GM12873 (cell line): ENCODE results near the gene CYP4F11.

Experiments
- TF ChIP-seq, protein P1 (sequence below): IDR thresholded peaks from 2 replicates; pipeline ENCODE4 v1.5.1; 2012; ENCODE audit warnings: low read depth, mild to moderate bottlenecking, moderate library complexity, low read length, control low read depth; ENCODE audit not compliant: insufficient read depth; ENCODE audit errors: missing control alignments

Gene CYP4F11

DNA sequence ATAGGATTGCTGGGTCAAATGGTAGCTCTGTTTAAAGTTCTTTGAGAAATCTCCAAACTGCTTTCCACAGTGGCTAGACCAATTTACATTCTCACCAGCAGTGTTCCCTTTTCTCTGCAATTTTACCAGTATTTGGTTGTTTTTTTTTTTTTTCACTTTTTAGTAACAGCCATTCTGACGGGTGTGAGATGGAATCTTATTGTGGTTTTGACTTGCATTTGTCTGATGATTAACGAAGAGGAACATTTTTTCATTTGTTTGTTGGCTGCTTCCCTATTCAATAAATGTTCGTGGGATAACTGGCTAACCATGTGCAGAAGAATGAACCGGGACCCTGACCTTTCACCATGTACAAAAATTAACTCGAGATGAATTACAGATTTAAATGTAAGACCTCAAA is 67.7 kb downstream of the CYP4F11 start:
- TF ChIP-seq, protein P1, sequence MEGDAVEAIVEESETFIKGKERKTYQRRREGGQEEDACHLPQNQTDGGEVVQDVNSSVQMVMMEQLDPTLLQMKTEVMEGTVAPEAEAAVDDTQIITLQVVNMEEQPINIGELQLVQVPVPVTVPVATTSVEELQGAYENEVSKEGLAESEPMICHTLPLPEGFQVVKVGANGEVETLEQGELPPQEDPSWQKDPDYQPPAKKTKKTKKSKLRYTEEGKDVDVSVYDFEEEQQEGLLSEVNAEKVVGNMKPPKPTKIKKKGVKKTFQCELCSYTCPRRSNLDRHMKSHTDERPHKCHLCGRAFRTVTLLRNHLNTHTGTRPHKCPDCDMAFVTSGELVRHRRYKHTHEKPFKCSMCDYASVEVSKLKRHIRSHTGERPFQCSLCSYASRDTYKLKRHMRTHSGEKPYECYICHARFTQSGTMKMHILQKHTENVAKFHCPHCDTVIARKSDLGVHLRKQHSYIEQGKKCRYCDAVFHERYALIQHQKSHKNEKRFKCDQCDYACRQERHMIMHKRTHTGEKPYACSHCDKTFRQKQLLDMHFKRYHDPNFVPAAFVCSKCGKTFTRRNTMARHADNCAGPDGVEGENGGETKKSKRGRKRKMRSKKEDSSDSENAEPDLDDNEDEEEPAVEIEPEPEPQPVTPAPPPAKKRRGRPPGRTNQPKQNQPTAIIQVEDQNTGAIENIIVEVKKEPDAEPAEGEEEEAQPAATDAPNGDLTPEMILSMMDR = no peak

- TF ChIP-seq, protein P1 = no peak
These were observed 69.5 kb downstream of the CYP4F11 start for GRCh38 chr19:15864824-15865223.

GRCh38 chr19:15863272-15863671 is 71.1 kb downstream of the CYP4F11 start:
- TF ChIP-seq, protein P1 = no peak

GRCh38 chr19:15862444-15862843 is 71.9 kb downstream of the CYP4F11 start:
- TF ChIP-seq, protein P1 = no peak
